Epithelial cell of esophagus (primary cell): ENCODE measurements around the gene CACNA2D1.

Experiments
- DNase-seq: peaks from one replicate; pipeline ENCODE4 v3.0.0; 2010; ENCODE audit warnings: low read depth
- H3K4me3 ChIP-seq: 2 replicates; pipeline ENCODE4 v1.5.1; 2011; ENCODE audit warnings: mild to moderate bottlenecking, low read length, control low read depth
- TF ChIP-seq, protein P1 (sequence below): IDR thresholded peaks from 2 replicates; pipeline ENCODE4 v1.5.1; 2011; ENCODE audit warnings: low read depth, mild to moderate bottlenecking, low read length, control low read depth, inconsistent platforms; ENCODE audit not compliant: insufficient read depth; ENCODE audit errors: missing control alignments

Gene CACNA2D1

GRCh38 chr7:82264783-82265305 lies 178.7 kb downstream of the CACNA2D1 start:
- no peak for DNase-seq
- no peak overlapping the region for H3K4me3 ChIP-seq
- TF ChIP-seq, protein P1, sequence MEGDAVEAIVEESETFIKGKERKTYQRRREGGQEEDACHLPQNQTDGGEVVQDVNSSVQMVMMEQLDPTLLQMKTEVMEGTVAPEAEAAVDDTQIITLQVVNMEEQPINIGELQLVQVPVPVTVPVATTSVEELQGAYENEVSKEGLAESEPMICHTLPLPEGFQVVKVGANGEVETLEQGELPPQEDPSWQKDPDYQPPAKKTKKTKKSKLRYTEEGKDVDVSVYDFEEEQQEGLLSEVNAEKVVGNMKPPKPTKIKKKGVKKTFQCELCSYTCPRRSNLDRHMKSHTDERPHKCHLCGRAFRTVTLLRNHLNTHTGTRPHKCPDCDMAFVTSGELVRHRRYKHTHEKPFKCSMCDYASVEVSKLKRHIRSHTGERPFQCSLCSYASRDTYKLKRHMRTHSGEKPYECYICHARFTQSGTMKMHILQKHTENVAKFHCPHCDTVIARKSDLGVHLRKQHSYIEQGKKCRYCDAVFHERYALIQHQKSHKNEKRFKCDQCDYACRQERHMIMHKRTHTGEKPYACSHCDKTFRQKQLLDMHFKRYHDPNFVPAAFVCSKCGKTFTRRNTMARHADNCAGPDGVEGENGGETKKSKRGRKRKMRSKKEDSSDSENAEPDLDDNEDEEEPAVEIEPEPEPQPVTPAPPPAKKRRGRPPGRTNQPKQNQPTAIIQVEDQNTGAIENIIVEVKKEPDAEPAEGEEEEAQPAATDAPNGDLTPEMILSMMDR, result no peak

- TF ChIP-seq, protein P1, result no peak
- DNase-seq, result no peak
- no peak overlapping the region for H3K4me3 ChIP-seq
Measured at GRCh38 chr7:82263920-82264782, 179.4 kb downstream of the CACNA2D1 start.

- H3K4me3 ChIP-seq, result no peak overlapping the region
- TF ChIP-seq, protein P1, result no peak
- no peak for DNase-seq
Measured at GRCh38 chr7:82258181-82258580, 185.4 kb downstream of the CACNA2D1 start.

GRCh38 chr7:82257118-82257695 lies 186.4 kb downstream of the CACNA2D1 start:
- DNase-seq, result no peak
- TF ChIP-seq, protein P1, result no peak
- H3K4me3 ChIP-seq, result no peak overlapping the region

- no peak overlapping the region for H3K4me3 ChIP-seq
- TF ChIP-seq, protein P1, result no peak
- no peak for DNase-seq
Measured at GRCh38 chr7:82255706-82256105, 187.9 kb downstream of the CACNA2D1 start.

DNA sequence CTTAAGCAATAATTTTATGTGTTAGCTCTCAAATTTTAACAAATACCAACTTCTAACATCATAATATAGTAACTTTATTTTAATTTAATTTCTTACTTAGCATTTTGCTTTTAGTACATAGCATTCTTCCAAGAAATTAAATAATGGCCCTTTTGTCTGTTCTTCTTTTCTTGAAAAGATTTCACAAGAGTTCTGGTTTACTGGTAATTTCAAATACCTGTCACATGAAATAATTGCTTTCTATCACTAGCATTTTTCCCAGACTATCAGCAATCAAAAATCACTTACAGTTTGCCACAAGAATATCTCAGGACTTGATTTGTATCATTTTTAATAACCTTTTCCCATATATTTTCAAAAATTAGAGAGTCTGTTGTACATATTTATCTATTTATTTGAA lies 193.0 kb downstream of the CACNA2D1 start:
- DNase-seq, result no peak
- no peak overlapping the region for H3K4me3 ChIP-seq
- TF ChIP-seq, protein P1, result no peak
